Hematopoietic multipotent progenitor cell (in vitro differentiated cells): ENCODE data around the gene KRT16. TPM values are rescaled to one million over a fixed set of nuclear protein-coding genes. Genes with fewer than 3 reads are reported as not detected.
"Not testable (repeated sequence)": the region's sequence is repeated elsewhere in the genome, so short reads cannot be mapped to it uniquely, and the experiment has no call there.

Experiments
- DNase-seq, 3 donors: peaks; one replicate each; pipeline ENCODE4 v3.0.0-alpha.2; 2011 to 2015; ENCODE audit warnings: low read depth in 2 of 3, low spot score in 2 of 3
- total RNA-seq: library from RNA; depleted of rRNA; stranded (reverse); fragments of >200 nt; gene quantifications from one replicate; pipeline ENCODE4 v1.2.3, GENCODE V29; 2012

Gene KRT16
- total RNA-seq, 1 donor: not detected

DNA sequence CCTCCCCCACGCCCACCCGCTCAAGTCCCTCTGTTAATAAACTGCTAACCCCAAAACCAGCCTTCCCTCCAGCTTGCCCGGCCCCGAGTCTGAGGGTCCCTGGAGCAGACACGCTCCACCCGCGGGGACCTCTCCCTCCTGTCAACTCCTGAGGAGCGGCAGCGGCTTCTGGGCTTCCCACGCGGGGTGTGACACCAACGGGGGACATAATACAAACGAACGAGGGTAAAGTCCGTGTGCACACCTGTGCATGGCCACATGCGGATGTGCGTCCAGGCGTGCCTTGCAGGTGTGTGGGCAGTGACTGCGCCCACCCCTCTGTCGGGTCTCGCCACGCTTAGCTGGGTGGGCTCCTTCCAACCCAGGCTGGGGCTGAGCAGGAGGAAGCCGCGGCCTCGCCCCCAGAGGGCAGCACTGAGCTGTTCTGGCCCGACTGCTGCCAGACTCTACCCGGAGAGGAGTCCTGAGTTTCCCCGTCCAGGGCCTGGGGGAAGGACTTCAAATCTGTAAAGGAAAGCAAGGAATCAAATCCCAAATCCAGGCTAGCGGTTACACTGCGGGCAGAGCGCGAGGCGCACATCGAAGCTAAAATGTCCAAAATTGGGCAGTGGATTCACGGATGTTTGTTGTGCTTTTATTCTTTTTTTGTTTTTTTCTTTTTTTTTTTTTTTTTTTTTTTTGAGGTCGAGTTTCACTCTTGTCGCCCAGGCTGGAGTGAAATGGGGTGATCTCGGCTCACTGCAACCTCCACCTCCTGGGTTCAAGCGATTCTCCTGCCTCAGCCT lies 36.0 kb upstream of the KRT16 start:
- DNase-seq: peak; percentile 75 to 83 (median 80)

DNA sequence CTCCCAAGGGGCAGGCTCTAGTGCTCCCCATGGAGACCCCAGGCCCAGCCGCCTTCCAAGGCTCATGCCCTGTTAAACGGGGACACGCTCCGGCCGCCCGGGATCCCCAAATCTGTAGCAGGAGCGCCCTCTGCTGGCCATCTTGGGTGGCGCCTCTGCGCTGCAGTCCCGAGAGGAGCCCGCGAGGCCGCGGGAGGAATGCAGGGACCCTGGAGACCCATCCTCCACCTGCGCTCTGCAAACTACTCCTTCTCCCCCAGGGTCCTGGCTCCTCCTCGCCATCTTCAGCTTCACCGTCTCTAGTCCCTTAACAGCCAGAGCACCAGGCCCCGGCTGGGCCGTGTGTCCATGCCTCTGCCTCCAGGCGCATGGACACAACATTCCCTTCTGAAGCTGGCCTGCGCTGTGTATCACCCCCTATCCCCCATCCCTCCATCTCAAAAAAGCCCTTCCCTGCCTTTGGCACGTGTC lies 35.4 kb upstream of the KRT16 start:
- peak; percentile 72 to 86 (median 75) for DNase-seq

DNA sequence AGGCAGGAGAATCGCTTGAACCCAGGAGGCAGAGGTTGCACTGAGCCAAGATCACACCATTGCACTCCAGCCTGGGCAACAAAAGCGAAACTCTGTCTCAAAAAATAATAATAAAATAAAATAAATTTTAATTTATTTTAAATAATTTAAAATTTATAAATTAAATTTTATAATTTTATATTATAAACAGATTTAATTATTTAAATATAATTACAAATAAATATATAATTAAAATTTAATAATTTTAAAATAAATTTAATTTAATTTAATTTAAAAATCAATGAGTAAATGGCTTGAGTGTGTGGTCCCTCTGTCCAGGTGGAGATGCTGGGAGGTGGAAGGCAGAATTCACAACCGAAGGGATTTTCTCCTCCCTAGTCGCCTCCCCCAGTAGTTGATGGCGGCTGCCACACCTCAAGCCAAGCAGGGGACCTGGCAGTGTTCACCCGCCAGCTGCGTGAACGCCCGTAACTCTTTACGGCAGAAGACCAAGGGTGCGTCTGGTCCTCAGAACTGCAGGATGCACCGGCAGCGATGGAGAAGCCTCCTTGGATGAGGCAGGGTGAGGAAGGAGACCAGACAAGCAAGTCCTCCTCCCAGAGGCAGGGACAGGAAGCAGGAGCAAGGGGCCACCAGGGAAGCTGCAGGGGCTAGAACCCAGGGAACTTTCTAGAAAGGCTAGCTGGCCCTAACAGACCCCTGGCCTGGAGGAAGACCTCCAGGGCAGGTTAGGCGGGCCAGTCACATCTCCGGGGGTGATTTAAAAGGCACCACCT lies 34.7 kb upstream of the KRT16 start:
- DNase-seq: no peak

DNA sequence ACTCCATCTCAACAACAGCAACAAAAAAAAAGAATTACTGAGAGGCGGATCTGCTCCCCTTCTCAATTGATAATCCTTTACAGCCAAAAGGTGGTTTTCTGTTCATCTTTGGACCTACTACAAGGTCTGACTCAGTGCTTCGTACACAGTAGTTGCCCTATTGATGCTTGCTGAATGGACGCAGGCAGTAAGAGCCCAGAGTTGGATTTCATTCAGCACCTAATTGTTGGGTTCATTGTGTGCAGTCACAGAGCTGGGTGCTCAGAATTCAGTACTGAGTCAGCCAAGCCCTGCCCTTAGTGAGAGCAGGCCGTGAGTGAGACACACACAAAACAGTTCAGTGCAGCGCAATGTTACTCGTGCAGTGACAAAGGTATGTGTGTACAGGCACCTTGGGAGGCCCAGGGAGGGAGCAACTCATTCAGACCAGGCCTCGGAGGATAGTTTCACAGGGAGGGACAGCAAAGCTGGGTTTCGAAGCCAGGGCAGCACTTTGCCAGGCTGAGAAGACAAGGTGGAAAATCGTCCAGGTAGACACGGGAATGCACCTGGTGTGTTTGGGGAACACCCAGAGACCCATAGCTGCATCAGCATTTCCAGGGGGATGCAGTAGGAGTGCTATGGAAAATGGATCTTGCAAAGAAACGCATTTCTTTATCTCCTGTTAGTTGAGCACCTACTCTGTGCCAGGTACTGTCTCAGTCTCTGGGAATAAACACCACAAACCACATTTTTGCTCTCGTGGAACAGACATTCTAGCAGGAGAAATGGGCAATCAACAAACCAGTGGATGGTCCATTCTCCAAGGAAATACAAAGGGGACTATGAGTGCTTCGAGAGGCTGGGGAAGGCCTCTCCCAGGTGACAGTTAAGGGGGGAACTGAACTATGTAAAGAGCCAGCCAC lies 29.9 kb upstream of the KRT16 start:
- no peak for DNase-seq

DNA sequence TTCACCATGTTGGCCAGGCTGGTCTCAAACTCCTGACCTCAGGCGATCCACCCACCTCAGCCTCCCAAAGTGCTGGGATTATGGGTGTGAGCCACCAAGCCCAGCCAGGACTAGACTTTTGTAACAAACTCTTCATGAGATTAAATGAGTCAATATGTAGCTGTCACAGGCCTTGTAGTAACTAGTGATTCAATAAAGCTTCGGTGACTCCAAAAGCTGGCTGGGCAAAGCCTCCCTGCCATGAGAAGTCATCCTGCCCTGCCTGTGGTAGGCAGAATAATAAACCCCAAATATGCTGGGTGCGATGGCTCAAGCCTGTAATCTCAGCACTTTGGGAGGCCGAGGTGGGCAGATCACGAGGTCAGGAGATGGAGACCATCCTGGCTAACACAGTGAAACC lies 28.0 kb upstream of the KRT16 start:
- DNase-seq: not testable (repeated sequence)

DNA sequence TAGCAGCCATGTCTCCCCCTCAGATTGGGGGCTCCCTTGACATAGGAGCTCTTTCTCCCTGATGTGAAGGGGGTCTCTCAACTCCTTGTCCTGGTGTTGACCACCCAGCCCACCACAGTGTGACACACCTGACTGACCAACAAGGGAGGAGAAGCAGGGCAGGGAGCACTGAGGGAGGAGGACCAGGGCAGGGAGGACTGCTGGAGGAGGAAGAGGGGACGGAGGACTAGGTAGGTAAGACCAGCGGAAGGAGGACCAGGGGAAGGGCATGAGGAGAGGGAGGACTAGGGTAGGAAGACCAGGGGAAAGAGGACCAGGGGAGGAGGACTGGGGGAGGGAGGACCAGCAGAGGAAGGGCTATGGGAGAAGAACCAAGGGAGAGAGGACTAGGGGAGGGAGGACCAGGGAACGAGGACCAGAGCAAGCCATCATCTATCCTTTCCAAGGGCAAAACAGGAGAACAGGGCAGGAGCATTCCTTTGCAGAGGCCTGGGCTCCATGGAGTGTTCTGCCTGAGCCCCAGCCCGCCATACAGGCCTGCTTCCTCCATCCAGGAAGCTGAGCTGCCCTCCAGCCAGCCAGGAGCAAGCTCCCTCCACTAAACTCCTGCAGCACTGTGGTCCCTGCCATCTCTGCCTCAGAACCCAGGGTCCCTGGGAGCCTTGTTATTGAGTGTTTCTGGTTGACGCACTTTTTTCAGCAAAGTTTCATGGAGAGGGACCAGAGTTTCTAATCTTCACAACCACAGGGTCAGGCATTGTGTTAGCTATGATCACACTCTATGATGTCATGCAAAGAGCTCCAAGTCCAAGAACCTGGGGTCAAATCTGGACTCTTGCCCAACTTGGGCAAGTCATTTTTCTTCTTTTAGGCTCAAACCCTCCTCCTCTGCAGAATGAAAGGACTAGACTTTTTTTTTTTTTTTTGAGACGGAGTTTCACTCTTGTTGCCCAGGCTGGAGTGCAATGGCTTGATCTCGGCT lies 27.2 kb upstream of the KRT16 start:
- DNase-seq: no peak

DNA sequence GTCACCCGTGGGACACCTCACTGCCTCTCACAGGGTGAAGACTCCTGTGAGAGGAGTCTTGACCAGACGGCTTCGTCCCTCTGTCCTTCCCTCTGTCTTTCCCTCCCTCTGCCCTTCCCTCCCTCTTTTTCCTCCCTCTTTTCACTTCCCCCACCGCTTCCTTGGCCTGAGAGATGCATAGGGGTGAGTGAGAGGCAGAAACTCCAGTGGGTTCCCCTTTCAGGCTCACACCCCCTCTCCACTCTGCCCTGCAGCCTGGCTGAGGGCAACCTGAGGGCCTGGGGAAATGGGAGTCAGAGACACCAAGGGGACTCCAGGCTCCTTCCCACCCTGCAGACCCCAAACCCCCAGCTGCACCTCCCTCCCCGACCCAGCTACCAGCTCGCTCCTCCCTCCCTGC lies 26.4 kb upstream of the KRT16 start:
- DNase-seq: no peak

DNA sequence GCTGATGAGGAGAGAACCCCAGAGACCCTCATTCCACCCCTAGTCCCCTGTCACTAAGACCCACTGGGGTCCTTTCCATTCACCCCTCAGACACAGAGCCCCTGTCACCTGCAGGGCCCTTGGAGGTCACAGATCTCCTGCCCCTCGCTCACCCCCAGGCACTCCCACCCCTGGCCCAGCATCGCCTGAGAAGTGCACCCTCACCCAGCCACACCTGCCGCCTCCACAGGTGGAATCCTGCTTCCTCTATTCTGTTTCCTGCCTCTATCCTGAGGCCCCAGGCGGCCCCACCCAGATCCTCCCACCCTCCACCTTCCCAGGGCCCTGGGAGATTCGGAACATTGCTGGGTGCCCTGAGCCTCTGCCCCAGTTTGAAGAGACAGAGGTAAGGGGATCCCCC lies 25.6 kb upstream of the KRT16 start:
- DNase-seq: no peak

DNA sequence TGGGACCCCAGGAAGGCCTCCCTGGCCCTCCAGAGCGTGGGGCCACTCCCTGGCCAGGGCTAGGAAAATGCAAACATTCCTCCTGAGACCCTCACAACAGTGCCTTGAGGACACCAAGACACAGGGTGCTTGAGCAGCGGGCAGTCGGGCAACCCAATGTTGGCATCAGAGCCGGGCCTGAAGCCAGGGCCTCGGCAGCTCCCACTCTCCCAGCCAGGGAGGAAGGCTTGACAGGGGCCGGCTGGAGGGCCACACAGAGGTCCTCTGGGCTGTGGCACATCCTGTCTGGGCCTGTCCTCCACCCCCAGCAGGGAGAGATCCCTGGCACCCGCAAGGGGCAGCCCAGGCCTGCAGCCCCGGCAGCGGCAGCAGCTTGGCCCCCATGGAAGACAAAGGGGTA lies 24.1 kb upstream of the KRT16 start:
- no peak for DNase-seq

DNA sequence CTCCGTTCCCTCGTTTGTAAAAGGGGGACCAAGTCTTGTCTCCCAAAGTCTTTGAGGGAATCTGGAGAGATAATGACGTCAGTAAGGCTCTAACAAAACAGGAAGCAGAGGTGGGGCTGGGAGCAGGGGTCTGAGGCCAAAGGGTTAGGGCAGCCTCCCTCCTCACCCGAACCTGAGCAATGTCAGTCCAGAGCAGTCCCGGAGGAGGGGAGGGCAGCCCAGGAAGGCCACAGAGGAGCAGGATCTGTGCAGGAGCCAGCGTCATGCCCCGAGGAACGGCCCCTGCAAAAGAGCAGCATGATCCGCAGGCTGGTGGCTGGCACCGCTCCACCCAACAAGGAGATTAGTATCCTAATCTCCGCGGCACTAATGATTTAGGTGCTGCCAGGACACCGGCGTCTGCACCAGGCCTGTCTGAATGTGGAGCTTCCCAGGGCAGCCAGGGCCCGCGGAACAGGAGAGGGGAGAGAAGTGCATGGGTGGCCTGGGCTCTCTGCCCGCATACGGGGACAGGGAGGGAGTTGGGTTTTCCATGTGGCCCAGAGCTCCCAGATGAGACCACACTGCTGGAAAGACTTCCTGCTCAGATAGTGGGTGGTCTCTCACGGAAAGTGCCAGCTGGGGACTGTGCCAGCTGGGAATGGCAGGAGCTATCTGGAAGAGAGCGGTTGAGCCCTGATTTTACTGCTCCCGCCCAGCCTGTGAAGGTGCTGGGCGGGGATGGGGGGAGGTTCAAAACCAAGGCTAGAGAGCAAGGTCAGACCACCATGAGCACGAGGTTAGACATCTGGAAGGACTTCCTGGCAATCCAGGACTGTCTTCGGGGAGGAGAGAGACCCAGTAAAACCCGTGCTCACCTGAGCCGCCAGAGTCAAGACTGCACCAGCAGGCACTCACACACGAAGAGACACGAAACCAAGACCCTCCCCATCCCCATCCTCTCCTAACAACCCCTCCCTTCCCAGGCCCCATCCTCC lies 22.8 kb upstream of the KRT16 start:
- no peak for DNase-seq

DNA sequence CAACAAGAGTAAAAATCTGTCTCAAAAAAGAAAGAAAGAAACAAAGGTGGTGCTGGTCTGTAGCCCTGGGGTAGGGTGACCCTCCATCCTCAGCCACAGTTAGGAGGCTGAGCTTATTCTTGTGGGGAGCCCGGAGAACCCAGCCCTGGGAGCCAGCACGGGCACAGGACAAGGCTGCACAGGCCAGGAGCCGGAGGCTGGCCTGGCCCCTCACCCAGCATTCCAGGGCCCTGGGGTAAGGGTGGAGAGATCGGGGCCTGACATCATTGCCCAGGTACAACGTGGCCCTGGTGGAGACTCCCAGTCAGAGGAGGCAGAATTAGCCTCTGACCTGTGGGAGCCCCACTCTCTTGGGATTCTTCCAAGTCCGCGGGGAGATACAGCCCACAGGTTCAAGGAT lies 22.1 kb upstream of the KRT16 start:
- no peak for DNase-seq

DNA sequence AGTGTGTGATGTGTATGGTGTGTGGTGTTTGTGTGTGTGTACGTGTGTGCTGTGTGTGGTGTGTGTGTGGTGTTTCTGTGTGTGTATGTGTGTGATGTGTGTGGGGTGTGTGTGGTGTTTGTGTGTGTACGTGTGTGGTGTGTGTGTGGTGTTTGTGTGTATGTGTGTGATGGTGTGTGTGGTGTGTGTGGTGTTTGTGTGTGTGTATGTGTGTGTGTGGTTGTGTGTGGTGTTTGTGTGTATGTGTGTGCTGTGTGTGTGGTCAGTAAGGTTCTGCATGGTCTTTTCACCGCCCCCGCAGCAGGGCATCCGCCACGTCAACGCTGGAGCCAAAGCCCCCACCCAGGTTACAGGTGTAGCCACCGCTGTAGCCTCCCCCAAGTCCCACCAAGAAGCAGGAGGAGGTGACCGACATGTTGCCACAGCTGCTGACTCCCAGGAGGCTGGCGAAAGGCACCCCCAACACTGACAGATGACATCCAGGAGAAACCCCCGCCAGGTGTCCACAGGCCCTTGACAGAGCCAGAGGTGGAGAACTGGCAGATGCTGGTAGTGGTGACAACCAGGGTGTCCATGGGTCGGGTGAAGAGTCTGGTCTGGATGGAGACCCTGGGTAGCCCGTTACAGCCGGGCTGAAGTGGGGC lies 21.1 kb upstream of the KRT16 start:
- DNase-seq: peak in 1 of 3 donors; percentile 28

DNA sequence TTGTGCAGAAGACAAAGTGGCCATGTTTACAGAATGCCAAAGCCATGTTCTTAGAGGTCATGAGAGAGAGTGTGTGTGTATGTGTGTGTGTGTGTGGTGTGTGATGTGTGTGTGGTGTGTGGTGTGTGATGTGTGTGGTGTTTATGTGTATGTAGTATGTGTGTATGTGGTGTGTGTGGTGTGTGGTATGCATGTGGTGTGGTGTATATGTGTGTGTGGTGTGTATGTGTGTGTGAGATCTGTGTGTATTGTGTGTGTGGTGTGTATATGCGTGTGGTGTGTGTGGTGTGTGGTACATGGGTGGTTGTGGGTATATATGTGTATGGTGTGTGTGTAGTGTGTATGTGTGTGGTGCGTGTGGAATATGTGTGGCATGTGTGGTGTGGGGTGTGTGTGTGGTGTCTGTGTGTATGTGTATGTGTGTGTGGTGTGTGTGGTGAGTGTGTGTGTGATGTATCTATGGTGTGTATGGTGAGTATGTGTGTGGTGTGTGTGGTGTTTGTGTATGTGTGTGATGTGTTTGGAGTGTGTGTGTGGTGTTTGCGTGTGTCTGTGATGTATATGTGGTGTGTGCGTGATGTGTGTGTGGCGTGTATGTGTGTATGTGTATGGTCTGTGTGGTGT lies 20.0 kb upstream of the KRT16 start:
- no peak for DNase-seq

DNA sequence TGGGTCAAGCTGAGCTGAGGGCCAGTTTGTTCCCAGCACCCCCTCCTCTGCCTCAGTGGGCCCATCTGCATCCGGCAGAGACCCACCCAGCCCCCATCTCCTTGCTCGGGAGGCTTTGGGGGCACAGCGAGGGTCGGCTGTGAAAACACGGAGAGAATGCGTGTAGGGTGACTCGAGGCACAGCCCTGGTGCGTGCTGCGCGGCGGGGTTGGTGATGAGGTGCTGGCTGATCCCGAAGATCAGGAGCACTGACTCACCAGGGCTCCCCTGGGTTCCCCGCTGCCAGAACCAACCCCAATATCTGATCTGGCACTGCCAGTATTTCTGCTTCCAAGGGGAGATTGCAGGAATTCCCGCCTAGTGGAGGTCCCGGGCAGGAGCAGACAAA lies 19.3 kb upstream of the KRT16 start:
- no peak for DNase-seq

DNA sequence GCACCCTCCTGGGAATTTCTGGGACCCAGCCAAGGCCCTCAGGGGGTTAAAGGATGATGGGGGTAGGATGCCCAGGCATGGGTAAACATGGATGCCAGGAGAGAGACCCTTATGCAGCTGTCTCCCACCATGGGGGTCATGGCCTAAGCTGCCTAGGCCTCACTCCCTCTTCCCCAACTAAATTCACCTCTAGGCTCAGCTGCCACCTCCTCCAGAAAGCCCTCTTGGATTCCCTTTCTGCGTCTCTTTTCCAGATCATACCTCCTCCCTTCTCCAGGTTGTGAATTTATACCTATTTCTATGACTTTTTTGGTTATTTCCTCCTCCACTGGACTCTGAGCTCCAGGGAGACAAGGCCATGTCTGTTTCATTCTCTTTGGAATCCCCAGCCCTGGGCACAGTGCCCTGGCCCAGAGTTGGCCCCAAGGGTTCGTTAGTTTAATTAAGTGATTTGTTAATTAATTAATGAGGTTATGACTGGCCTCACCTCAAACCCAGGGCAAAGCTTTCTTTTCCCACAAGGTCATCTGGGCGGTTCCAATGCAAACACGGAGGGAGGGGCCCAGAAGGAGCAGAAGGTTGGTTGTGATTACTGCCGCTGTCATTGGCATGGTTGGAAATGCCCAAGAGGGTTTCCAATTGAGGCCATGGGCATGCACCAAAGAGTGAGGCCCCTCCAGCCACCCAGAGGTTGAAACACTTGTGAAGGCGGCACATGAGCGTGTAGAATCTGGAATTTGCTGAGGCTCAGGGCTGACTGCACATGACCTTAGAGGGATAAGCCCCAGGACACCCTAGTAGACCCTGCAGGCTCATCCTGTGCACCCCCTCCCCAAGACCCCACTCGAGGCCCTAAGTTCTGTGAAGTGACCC lies 18.7 kb upstream of the KRT16 start:
- DNase-seq: no peak

DNA sequence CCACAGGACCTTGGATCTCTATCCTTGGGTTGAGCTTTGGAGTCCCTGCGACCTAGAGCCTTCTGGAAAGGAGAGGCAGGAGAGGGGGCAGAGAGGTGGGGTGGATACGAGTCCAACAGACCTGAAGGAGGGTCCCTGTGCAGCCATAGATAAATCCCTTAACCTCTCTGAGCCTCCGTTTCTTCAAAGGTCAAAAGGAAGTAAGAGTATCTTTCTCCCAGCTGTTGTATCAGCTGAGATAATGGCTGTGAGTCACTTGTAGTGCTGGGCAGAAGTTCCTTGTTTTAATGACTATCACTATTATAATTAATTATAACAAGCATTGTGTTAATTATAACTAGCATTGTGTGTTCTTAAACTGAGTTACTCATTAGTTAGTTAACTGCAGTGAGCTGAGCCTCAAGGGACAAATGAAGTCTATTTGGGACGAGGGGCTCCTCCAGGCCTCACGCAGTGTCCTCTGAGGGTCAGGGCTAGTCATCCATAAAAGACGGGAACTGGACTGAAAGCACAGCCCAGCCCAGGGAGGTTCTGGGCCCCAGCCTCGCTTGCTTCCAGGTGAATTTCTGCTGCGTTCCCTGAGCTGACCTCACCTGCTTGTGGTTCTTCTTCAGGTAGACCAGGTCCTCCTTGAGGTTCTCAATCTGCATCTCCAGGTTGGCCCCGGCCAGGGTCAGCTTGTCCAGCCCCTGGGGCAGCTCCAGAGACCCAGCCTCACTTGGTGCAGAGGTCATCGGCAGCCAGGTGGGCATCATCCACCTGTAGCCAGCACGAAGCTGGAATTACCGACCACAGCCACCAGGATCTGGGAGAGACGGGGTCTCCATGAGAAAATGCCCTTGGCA lies 17.5 kb upstream of the KRT16 start:
- no peak for DNase-seq
